Thyroid gland (tissue), 4 donors: ENCODE measurements around the gene TIGD7.

Source experiments
- POLR2A ChIP-seq, 2 donors: fragments of 450-650 bp; IDR thresholded peaks; one replicate each; pipeline ENCODE4 v1.6.1; 2017; ENCODE audit warnings: antibody characterized with exemption in 2 of 2, mild to moderate bottlenecking in 2 of 2, moderate library complexity in 1 of 2
- TF ChIP-seq, protein P1 (sequence below), 6 experiments: fragments of 200-600 bp in 3 of 6; fragments of 450-650 bp in 3 of 6; sonication (generic) in 3 of 6; IDR thresholded peaks; one replicate each; pipeline ENCODE4 v1.5.1; 2016 to 2019; ENCODE audit warnings: antibody characterized with exemption in 6 of 6, mild to moderate bottlenecking in 2 of 6, inconsistent platforms in 1 of 6, moderate library complexity in 1 of 6

DNA sequence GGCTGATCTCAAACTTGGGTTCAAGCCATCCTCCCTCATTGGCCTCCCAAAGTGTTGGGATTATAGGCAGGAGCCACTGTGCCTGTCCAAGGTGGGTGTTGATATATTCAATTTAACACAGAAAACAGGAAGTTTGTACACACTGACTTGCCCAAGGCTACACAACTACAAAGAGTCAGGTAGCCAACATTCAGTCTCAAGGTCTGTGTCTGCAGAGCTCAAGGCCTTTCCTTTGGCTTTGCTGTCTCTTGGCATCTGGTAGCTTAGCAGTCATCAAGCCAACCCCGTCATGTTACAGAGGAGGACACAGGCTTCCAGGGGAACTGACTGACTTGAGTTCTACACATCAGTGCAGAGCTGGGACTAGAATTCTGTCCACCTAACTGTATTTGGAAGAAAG is 36.9 kb downstream of the TIGD7 start:
- TF ChIP-seq, protein P1, sequence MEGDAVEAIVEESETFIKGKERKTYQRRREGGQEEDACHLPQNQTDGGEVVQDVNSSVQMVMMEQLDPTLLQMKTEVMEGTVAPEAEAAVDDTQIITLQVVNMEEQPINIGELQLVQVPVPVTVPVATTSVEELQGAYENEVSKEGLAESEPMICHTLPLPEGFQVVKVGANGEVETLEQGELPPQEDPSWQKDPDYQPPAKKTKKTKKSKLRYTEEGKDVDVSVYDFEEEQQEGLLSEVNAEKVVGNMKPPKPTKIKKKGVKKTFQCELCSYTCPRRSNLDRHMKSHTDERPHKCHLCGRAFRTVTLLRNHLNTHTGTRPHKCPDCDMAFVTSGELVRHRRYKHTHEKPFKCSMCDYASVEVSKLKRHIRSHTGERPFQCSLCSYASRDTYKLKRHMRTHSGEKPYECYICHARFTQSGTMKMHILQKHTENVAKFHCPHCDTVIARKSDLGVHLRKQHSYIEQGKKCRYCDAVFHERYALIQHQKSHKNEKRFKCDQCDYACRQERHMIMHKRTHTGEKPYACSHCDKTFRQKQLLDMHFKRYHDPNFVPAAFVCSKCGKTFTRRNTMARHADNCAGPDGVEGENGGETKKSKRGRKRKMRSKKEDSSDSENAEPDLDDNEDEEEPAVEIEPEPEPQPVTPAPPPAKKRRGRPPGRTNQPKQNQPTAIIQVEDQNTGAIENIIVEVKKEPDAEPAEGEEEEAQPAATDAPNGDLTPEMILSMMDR (IDR thresholded peaks at IDR 0.05): no peak
- TF ChIP-seq POLR2A (IDR thresholded peaks at IDR 0.05): no peak
